HG03095 (cell line): Measurements from ENCODE around the gene ARCN1.
"Not testable (repeated sequence)": the region's sequence is repeated elsewhere in the genome, so short reads cannot be mapped to it uniquely, and the experiment has no call there.

ENCODE experiments used
- ATAC-seq: cut with Tn5 transposase; IDR thresholded peaks from one replicate; pipeline ENCODE4 v1.9.1; 2021; ENCODE audit warnings: moderate library complexity; ENCODE audit not compliant: unreplicated experiment

ARCN1 gene

DNA sequence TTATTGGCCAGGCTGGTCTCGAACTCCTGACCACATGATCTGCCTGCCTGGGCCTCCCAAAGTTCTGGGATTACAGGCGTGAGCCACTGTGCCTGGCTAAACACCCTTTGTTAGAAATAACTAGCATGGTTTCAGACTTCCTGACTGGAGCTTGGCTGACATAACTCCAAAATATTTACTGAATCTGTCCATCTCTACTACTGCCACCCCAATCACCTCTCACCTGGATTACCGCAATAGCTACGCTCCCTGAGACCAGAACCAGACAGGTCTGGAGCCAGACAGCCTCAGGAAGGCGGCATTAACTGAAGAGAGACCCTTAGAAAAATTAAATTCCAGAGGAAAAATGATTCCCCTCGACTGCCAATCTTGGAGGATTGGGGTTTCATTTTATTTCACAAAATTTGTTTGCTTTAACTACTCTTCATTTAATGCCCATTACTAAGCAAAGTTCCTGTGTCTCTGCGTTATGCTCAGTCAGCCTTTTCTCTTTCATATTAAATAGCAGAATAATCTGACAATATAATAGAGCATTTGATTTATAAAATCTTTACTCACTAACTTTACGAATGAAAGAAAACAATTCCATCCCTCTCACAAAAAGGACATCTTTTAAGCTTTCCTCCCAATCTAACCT lies 28.1 kb upstream of the ARCN1 start:
- no peak for ATAC-seq

DNA sequence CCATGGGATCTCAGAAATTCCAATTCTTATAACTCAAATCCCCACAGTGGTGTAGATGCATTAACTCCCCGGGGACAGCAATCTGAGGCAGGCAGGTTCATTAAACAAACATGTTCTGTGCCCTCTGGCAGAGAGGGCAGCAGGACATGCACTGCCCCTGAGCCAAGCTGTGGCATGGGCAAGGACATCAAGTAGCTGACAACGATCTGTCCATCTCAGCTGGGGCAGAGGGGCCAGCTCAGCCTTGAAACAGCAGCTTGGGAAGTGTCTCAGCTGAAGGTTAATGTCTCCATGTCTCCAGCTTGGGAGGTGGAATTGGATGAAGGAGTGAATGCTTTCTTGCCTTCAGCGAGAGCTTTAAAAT lies 27.6 kb upstream of the ARCN1 start:
- ATAC-seq: no peak

DNA sequence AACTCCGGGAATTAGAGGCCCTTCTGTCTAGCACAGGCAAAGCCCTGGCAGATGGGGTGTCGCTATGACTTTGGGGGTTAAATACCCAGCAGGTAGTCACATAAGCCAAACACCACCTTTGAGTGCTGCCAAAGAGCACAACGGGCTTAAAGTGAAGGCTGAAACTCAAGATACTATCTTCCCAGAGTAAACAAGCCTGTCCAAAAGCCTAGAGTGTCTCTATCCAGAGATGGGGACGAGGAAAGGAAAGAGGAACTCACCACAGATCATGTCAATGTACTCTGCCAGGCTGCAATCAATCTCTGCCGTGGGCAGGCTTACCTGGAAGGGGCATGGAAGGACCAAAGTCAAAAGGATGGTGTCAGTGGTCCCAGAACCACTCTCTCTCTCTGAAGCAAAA lies 26.7 kb upstream of the ARCN1 start:
- ATAC-seq: no peak

DNA sequence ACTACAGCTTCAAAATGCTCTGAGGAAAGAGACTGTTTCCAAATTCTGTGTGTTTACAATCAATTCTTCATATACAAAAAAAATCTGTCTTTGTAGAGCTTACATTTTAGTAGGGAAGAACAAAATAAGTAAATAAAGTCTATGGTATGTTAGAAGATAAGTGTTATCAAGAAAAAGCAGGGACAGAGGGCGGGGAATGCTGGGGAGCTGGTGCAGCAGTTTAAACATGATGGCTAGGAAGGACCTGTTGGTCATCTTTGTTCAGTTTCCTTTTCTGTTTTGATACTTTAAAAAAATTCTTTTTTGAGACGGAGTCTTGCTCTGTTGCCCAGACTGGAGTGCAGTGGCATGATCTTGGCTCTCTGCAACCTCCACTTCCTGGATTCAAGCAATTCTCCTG lies 25.1 kb upstream of the ARCN1 start:
- no peak for ATAC-seq

DNA sequence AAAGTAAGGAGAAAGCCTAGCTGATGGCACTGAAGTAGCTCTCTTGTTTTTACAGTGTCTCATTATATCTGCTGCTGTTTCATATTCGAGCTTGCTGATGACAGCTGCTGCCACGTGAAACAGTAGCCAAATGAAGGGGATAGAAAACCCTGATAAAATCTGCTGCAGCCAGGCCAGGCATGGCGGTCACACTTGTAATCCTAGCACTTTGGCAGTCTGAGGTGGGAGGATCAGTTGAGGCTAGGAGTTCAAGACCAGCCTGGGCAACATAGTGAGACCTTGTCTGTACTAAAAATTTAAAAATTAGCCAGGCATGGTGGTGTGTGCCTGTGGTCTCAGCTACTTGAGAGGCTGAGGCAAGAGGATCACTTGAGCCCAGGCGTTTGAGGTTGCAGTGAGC lies 19.9 kb upstream of the ARCN1 start:
- no peak for ATAC-seq

DNA sequence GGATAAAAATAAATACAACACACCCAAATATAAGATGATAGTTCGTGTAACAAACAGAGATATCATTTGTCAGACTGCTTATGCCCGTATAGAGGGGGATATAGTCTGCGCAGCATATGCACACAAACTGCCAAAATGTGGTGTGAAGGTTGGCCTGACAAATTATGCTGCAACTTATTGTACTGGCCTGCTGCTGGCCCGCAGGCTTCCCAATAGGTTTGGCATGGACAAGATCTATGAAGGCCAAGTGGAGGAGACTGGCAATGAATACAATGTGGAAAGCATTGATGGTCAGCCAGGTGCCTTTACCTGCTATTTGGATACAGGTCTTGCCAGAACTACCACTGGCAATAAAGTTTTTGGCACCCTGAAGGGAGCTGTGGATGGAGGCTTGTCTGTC lies 11.4 kb upstream of the ARCN1 start:
- ATAC-seq: no peak

DNA sequence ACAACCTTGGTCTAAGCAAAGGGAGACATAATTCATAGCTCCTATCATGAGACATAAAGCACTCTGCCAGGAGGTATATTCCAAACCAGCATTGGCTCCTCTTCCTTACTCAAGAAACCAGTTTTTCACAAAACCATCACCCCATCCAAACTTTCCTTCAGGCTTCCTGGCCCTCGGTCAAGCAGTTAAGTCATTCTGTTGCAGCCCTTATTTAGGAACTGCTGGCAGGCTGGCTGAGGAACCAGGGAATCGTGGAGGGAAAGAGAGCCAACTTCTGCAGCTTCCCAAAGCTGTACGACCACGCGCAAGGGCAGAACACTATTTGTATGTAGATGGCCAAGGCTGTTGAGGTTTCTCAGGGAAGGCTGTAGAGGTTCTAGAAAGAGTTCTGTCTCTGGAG lies 7.2 kb upstream of the ARCN1 start:
- no peak for ATAC-seq

DNA sequence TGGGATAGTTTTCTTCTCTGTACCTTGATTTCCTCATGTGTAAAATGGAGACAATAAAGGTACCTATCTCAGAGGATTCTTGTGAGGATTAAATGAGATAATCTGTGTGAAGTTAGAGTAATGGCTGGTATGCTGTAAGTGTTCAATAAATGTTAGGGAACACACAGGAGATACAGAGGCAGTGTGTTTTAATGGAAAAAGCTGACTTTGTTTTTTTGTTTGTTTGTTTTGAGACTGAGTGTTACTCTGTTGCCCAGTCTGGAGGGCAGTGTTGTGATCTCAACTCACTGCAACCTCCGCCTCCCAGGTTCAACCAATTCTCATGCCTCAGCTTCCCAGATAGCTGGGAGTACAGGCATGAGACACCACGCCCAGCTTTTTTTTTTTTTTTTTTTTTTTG lies 2.5 kb upstream of the ARCN1 start:
- ATAC-seq: no peak

DNA sequence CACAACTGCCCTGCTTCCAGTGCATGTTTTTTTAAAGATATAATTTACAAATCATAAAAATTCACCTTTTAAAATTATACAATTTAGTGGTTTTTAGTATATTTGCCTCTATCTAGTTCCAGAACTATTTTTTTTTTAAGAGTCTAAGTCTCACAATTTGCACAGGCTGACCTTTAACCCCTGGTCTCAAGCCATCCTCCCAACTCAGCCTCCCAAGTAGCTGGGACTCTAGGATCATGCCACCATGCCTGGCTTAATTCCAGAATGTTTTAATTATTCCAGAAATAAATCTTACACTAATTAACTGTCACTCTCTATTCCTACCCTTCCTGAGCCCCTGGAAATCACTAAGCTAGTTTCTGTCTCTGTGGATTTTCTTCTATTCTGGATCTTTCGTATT lies 1.4 kb upstream of the ARCN1 start:
- ATAC-seq: no peak

DNA sequence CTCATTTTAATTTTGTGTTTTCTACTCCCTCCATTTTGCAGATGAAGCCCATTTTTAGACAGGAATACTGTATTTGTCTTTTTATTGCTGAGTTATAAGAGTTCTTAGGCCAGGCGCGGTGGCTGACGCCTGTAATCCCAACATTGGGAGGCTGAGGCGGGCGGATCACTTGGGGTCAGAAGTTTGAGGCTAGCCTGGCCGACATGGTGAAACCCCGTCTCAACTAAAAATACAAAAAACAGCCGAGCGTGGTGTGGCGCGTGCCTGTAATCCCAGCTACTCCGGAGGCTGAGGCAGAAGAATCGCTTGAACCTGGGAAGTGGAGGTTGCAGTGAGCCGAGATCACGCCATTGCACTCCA lies 528 bp upstream of the ARCN1 start:
- not testable (repeated sequence) for ATAC-seq

DNA sequence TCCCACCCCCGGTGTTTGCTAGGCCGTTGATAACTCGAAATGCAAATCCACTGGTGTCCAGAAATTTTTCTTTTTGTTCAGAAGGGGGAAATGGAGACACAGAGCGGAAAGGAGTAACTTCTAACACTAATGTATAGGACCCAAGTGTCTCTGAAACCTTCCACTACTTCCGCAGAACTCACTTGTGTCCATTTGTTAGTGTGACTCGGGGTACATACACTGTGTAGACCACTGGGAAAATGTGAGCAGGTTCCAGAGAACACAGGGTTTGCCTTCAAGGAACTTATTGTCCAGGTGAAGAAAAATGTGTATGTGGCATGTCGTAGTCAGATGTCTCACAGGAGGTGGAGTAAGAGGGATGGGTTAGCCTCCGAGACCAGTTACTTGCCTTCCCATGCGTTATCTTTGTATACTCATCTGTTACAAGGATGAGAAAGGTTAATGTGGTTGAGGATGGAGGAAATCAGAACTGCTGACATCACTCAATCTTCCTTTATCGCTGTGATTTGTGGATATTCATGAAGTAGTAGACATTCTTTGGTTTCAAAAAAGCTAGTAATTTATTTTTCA lies 857 bp downstream of the ARCN1 start:
- no peak for ATAC-seq

DNA sequence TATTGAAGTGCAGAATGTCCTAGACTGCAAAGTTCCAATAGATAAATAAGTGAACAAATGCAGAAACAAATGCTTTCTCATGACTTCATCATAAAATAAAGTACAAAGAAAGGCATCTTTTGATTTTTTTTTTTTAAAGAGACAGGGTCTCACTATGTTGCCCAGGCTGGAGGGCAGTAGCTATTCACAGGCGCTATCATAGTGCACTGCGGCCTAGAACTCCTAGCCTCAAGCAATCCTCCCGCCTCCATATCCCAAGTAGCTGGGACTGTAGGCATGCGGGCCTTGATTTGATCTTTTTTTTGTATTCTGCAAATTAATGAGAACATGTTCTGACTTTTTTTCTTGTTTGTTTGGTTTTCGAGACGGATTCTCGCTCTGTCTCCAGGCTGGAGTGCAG lies 2.4 kb downstream of the ARCN1 start:
- no peak for ATAC-seq

DNA sequence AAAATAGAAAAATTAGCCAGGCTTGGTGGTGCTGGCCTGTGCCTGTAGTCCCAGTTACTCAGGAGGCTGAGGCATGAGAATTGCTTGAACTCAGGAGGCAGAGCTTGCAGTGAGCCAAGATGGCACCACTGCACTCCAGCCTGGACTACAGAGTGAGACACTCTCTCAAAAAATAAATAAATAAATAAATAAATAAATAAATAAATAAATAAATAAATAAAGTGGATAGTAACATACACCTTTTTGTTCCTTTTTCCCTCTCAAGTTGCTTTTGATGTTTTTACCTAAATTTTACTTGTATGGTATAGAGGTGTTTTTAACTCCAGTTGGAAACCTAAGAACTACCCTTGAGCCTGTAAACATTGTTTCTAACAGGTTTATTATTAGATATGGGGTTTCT lies 5.8 kb downstream of the ARCN1 start:
- ATAC-seq: not testable (repeated sequence)

DNA sequence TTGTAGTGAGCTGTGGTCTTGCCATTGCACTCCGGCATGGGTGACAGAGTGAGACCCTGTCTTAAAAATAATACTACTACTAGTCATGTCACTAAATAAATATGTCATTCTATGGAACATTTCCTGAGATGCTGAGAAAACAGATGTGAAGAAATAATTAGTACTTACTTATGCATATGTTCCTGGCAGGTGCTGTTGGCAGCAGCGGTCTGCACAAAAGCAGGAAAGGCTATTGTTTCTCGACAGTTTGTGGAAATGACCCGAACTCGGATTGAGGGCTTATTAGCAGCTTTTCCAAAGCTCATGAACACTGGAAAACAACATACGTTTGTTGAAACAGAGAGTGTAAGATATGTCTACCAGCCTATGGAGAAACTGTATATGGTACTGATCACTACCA lies 8.8 kb downstream of the ARCN1 start:
- ATAC-seq: no peak

DNA sequence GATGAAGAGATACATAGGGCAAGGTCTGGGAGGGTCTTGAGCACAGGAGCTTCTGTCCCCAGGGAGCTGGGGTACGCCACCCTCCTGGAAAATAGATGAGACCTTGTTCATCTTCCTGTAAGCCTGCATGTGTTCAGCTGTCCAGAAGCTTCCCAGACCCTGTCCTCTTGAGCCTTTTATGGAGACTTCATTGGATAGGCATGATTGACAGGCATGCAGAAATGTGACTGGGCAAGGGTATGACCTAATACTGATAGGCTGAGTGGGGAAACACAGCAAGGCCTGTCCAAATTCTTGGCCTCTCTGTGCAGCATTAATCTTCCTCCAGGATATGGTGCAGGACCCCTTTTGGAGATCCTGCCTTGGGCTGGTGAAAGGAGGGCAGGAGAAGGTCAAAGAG lies 15.7 kb downstream of the ARCN1 start:
- ATAC-seq: no peak

DNA sequence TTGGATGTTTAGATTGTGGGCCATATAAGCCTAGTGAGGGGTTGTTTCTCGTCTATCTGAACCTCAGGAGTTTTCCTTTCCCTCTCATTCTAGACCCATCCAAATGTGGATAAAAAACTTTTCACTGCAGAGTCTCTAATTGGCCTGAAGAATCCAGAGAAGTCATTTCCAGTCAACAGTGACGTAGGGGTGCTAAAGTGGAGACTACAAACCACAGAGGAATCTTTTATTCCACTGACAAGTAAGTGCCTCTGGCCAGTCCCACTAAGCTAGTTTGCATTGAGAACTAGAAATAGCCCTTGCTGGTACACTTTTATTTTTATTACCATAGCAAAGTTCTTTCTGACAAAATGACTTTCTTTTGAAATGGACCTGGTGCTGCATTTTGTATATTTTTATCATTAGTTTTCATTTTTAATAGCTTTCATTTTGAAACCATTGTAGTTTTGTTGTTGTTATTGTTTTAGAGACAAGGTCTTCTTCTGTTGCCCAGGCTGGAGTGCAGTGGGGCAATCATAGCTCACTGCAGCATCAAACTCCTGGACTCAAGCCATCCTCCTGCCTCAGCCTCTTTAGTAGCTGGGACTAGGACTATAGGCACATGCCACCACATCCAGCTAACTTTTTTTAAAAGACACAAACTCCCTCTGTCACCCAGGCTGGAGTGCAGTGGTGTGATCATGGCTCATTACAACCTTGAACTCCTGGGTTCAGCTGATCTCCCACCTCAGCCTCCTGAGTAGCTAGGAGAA lies 20.6 kb downstream of the ARCN1 start:
- no peak for ATAC-seq

DNA sequence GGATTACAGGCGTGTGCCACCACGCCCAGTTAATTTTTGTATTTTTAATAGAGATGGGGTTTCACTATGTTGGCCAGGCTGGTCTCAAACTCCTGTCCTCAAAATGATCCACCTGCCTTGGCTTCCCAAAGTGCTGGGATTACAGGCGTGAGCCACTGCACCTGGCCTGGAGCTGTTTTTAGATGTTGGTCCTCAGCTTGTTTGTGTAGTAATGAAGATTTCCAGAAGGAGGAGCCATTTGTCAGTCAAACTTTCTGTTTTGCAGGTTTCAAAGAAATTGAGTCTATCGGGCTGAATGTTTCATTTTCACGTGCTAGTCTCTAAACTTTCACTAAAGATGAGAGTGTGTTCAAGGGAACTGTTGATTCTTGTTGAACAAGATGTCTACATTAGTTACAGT lies 22.8 kb downstream of the ARCN1 start:
- ATAC-seq: not testable (repeated sequence)

DNA sequence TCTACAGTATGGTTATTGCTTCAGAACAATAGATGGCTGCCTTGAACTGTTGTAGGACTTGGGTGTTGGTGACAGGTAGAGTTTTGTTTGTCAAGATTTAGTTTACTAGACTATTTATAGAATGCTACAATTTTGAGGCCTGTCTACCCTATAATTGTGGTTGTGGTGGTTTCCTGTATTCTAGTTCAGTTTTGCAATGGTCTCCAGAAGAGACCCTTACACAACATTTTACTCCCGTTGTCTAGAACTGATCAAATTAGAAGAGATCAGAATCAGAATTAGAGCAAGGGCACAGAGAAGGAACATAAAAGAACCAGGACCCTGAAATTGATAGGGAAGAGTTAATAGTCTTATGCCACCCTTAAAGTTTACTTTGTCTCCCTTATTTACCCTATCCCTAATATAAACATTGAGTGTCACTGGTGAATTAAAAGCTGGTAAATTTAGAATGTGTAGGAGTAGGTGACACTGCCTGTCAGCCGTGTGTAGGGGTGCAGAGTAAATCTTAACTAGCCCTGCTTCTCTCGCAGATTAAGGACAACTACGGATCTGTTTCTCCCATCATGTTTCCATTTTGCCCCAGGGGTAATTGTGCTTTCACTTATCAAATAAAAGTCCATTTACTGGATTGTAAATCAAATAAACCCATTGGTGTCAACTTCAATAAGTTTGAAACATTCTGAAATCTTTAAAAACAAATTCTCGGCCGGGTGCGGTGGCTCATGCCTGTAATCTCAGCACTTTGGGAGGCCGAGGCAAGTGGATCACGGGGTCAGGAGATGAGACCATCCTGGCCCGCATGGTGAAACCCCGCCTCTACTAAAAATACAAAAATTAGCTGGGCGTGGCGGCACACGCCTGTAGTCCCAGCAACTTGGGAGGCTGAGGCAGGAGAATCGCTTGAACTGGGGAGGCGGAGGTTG lies 24.3 kb downstream of the ARCN1 start:
- no peak for ATAC-seq

DNA sequence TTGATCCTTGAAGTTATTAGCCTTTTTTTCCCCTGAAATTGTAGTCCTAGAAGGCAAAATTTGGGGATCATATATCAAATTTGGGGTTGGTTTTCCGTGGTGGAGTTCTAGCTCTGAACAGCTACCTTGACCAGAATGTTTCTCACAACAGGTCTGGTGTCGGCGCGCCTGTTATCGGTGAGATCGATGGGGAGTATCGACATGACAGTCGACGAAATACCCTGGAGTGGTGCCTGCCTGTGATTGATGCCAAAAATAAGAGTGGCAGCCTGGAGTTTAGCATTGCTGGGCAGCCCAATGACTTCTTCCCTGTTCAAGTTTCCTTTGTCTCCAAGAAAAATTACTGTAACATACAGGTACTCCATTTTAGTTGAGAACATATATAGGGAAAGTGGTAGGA lies 25.3 kb downstream of the ARCN1 start:
- ATAC-seq: no peak

DNA sequence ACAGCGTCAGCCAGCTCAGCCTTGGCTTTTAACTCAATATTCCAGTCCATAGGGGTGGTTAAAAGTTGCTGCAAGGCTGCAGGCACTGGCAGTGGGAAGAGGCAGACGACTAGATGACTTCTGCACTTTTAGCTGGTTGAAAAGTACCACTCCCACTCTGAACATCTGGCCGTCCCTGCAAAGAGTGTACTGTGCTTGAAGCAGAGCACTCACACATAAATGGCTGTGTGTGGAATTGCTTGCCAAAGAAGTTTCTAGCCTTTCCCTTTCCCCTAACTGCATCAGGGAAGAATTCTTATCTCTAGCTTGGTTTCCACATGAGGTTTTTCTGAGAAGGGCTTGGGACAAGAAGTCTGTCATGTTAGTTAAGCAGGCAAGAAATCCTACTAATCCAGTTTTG lies 30.1 kb downstream of the ARCN1 start:
- no peak for ATAC-seq

DNA sequence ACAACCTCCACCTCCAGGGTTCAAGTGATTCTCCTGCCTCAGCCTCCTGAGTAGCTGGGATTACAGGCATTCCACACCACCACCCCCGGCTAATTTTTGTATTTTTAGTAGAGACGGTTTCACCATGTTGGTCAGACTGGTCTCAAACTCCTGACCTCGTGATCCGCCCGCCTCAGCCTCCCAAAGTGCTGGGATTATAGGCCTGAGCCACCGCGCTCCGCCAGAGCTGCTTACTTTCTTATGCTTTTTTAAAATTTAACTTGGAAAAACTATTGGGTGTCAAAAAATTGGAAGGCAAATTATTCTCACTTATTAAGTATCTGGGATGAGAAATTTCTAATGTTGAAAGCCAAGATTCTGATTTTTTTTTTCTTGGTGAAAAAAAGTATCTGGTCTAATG lies 31.5 kb downstream of the ARCN1 start:
- not testable (repeated sequence) for ATAC-seq

DNA sequence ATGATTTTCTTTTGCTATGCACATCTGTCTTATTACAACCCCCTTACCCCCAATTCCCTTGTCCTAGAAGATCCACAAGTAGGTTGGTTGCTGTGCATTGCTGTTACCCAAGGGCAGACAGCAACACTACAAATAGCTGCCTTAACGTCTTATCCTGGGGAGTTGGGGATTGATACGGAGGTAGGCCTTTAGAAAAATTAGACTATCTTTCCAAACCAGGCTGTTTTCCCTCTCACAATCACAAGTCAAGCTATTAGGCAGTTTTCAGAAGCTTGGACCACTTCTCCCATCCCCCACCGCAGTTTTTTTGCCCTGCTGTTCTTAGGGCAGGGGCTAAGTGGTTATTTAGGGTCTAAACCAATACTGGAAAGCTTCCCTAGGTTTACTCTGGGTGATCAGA lies 32.4 kb downstream of the ARCN1 start:
- ATAC-seq: no peak
